Endothelial cell of umbilical vein (primary cell): ENCODE data around the gene KMT2C. TPM values are rescaled to one million over a fixed set of nuclear protein-coding genes. Genes with fewer than 3 reads are reported as not detected.

Experiments
- BruUV-seq: library from RNA; stranded (reverse); fragments of 400-500 nt; replicated peaks from 2 replicates; lab custom pipeline; 2021; lab: Mats Ljungman, UMichigan
- CTCF ChIA-PET: fragments of 300-600, 350-600 bp; sonication (Branson Sonifier 250); formaldehyde crosslinking; loops from one replicate; lab custom pipeline; 2021; ENCODE audit warnings: antibody characterized with exemption, inconsistent platforms; lab: Charles Lee
- POLR2A ChIA-PET: fragments of 300-600, 350-600 bp; sonication (Branson Sonifier 250); formaldehyde crosslinking; loops from one replicate; lab custom pipeline; 2021; ENCODE audit warnings: antibody characterized with exemption, inconsistent platforms; lab: Charles Lee
- DNase-seq: peaks from one replicate; pipeline ENCODE4 v3.0.0-alpha.2; 2011; ENCODE audit warnings: low read depth, low spot score
- FAIRE-seq: peaks from 2 replicates; lab custom pipeline; 2011; peaks lifted over from hg19 to GRCh38; lab: Jason Lieb, UNC
- H2AFZ ChIP-seq: 2 replicates; pipeline ENCODE4 v1.6.0; 2012; ENCODE audit warnings: low read depth, low read length, control low read depth, inconsistent platforms
- H3K27ac ChIP-seq: 2 replicates; pipeline ENCODE4 v1.5.1; 2011; ENCODE audit warnings: low read depth, mild to moderate bottlenecking, control low read depth, low read length, moderate library complexity; ENCODE audit not compliant: insufficient read depth
- H3K27me3 ChIP-seq, 2 experiments: 2 replicates each; pipeline versions ENCODE4 v1.6.0 to v1.6.1; 2011; ENCODE audit warnings: low read length in 2 of 2, mixed read lengths in 1 of 2; ENCODE audit not compliant: control insufficient read depth in 2 of 2, insufficient read depth in 2 of 2
- H3K36me3 ChIP-seq, 2 experiments: 2 replicates in 1 of 2; 3 replicates in 1 of 2; pipeline ENCODE4 v1.5.1; 2011; ENCODE audit warnings: low read length in 2 of 2, mild to moderate bottlenecking in 1 of 2, moderate library complexity in 1 of 2; ENCODE audit not compliant: control insufficient read depth in 2 of 2, insufficient read depth in 2 of 2; ENCODE audit errors: extremely low read depth in 1 of 2
- H3K4me1 ChIP-seq: 3 replicates; pipeline ENCODE4 v1.5.1; 2011; ENCODE audit warnings: mild to moderate bottlenecking, low read length; ENCODE audit not compliant: control insufficient read depth, insufficient read depth; ENCODE audit errors: extremely low read depth
- H3K4me2 ChIP-seq: 2 replicates; pipeline ENCODE4 v1.6.1; 2011; ENCODE audit warnings: low read length, control low read depth, mixed read lengths; ENCODE audit not compliant: insufficient read depth
- H3K4me3 ChIP-seq, 3 experiments: fragments of 200-600 bp in 1 of 3; sonication (generic), shearing (Covaris generic) in 1 of 3; replicated peaks in 1 of 3; 2 replicates each; pipeline ENCODE4 v1.5.1; 2011 to 2016; ENCODE audit warnings: control low read depth in 3 of 3, low read length in 3 of 3, mild to moderate bottlenecking in 2 of 3, inconsistent platforms in 1 of 3, low read depth in 1 of 3, moderate library complexity in 1 of 3; ENCODE audit not compliant: insufficient read depth in 1 of 3
- H3K79me2 ChIP-seq: 2 replicates; pipeline ENCODE4 v1.6.0; 2012; ENCODE audit warnings: low read length, inconsistent platforms; ENCODE audit not compliant: control insufficient read depth, insufficient read depth
- H3K9ac ChIP-seq: replicated peaks from 2 replicates; pipeline ENCODE3; 2011; ENCODE audit warnings: low read length, control low read depth; ENCODE audit not compliant: insufficient read depth; ENCODE audit errors: extremely low read depth
- H3K9me1 ChIP-seq: replicated peaks from 3 replicates; pipeline ENCODE4 v1.6.0; 2011; ENCODE audit warnings: mild to moderate bottlenecking, low read length; ENCODE audit not compliant: control insufficient read depth, insufficient read depth; ENCODE audit errors: extremely low read depth
- H3K9me3 ChIP-seq: replicated peaks from 2 replicates; pipeline ENCODE4 v1.5.1; 2012; ENCODE audit warnings: low read length, inconsistent platforms; ENCODE audit not compliant: control insufficient read depth, insufficient read depth
- H4K20me1 ChIP-seq: replicated peaks from 2 replicates; pipeline ENCODE3; 2011; ENCODE audit warnings: mild to moderate bottlenecking, low read length; ENCODE audit not compliant: control insufficient read depth, insufficient read depth; ENCODE audit errors: extremely low read depth
- FOS ChIP-seq: IDR thresholded peaks from 2 replicates; pipeline ENCODE4 v1.6.1; 2011; ENCODE audit warnings: mild to moderate bottlenecking, low read length, moderate library complexity, borderline replicate concordance; ENCODE audit not compliant: insufficient read depth
- JUN ChIP-seq: IDR thresholded peaks from 2 replicates; pipeline ENCODE4 v1.6.1; 2011; ENCODE audit warnings: borderline replicate concordance, low read depth; ENCODE audit not compliant: insufficient read length, insufficient read depth
- MYC ChIP-seq: IDR thresholded peaks from one replicate; pipeline ENCODE4 v1.6.1; 2011; ENCODE audit warnings: mild to moderate bottlenecking, low read depth, low read length
- POLR2AphosphoS5 ChIP-seq: IDR thresholded peaks from 2 replicates; pipeline ENCODE4 v1.6.1; 2012; ENCODE audit warnings: low read depth, mild to moderate bottlenecking, control low read depth, low read length, moderate library complexity; ENCODE audit not compliant: insufficient read depth
- dilution Hi-C: fragments of 300-500 bp; cut with MboI; formaldehyde crosslinking; loops from one replicate; pipeline ENCODE4 v1.15.0; 2019; ENCODE audit warnings: low sequenced_read_pairs; ENCODE audit not compliant: extremely low pct_ligation_motif_present
- intact Hi-C: fragments of 100-400 bp; cut with micrococcal nuclease; formaldehyde crosslinking; loops from one replicate; pipeline ENCODE4 v1.10.0; 2022
- polyA plus RNA-seq, 4 experiments: library from polyadenylated mRNA; depleted of rRNA in 3 of 4; stranded (reverse) in 3 of 4; unstranded in 1 of 4; fragments of >200 nt; gene quantifications; 2 replicates each; pipeline versions ENCODE4 v1.2.1 to v1.2.3, GENCODE V29; 2011 to 2012; ENCODE audit warnings: missing spikeins in 1 of 4
- total RNA-seq: library from RNA; stranded (reverse); gene quantifications from 2 replicates; pipeline ENCODE4 v1.2.3, GENCODE V29; 2021
- TF ChIP-seq, protein P1 (sequence below): IDR thresholded peaks from 2 replicates; pipeline ENCODE4 v1.6.1; 2011; ENCODE audit not compliant: insufficient read depth, insufficient read length

Gene KMT2C
- total and polyA plus RNA-seq, 2 donors (not counting 3 experiments of a cell fraction or from before 2014, with no cell fraction given) = 8.0 to 53.7 TPM

DNA sequence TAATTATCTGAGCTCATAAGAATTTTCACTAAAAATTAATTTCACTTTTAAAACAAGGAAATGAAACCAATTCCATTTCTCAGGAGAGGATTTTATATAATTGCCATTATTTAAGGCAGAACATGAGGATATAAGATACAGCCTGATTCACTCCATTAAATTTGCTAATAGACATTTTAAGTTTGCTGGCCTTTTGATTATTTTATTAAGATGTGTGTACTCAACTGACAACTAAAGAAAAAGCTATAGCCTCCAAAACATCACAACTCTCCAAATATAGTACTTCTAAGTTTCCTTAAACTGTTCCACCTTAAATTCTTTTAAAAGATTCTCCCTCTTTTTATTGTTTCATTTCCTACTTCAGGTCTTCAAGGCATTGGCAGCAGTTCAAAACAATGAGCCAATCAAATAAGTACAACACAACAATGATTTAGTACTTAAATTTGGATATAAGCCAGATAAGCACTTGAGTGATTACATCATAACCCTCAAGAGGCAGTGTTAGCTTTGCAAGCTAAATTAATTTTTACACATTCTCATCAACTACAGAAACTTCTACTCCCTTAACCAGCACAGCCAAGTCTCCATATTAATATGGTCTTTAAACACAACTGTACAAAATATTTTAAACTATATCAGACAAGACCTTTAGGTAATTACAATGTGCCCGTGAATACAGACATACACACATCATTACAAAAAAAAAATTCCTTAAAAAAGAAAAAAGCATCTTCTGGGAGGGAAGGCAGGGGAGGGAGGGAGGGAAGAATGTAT is 121.8 kb downstream of the KMT2C start:
- dilution Hi-C loops = no loop called here
- CTCF ChIA-PET = interaction anchor here (1.1 to 3.5 kb wide), 4 partner anchors 22 to 393 kb away, joined by 3 to 11 read pairs (median 6); no protein-coding TSS in a partner anchor
- H3K9me1 ChIP-seq = no peaks in the 10 kb centered on the region

DNA sequence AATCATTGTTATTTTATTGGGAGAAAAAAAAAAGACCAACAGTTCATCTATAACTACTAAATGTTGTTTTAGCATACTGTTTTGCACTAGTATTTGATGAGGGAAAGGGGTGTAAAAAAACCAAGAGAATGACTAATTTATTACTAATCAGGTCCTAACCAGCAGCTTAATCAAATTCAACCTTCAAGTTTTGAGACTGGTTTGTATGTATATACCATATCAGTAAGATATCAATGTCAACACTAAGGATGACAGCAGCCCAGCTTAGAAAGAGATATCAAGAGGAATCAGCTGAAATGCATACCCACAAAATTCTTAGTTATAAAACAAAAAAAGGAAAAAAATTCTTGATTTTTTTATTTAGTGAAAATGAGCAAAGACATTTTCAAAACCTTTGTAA is 122.6 kb downstream of the KMT2C start:
- Histone ChIP-seq H3K9me1 (no peaks in the 10 kb centered on the region), H3K9ac (no peak overlapping the region), H3K4me1 (peaks cover 12% of the 10 kb centered on the region), H3K79me2 (peaks cover 9% of the 10 kb centered on the region), H3K27me3 (no peaks in the 10 kb centered on the region), H3K4me3 (no peak overlapping the region), H3K9me3 (no peaks in the 10 kb centered on the region), H3K36me3 (peaks cover 0 to 4% of the 10 kb centered on the region in 2 experiments), H4K20me1 (no peaks in the 10 kb centered on the region), H2AFZ (no peak overlapping the region), H3K27ac (no peak overlapping the region), H3K4me2 (peak overlapping the region; percentile 80)
- FAIRE-seq (no peak), DNase-seq (no peak)
- intact Hi-C loops = no loop called here
- ChIA-PET POLR2A (no interaction called here), CTCF (interaction anchor here (1.2 to 3.5 kb wide), 4 partner anchors 22 to 393 kb away, joined by 3 to 11 read pairs (median 6); no protein-coding TSS in a partner anchor)
- dilution Hi-C loops = no loop called here
- peak; percentile 8 for TF ChIP-seq FOS
- TF ChIP-seq, protein P1, sequence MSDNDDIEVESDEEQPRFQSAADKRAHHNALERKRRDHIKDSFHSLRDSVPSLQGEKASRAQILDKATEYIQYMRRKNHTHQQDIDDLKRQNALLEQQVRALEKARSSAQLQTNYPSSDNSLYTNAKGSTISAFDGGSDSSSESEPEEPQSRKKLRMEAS = no peak
- no TSS peak for BruUV-seq

More for the DNA sequence above, 121.8 kb downstream of the KMT2C start:
- H3K9me3 ChIP-seq = no peaks in the 10 kb centered on the region
- FAIRE-seq (peak; percentile 78), DNase-seq (peak; percentile 96)
- H3K9ac ChIP-seq = peak overlapping the region; percentile 57
- no peaks in the 10 kb centered on the region for H4K20me1 ChIP-seq
- H3K79me2 ChIP-seq = peaks cover 9% of the 10 kb centered on the region
- POLR2A ChIA-PET = interaction anchor here (0.6 kb wide), 1 partner anchor 34 kb away, joined by 3 read pairs; no protein-coding TSS in a partner anchor
- peak overlapping the region; percentile 80 for H3K4me2 ChIP-seq
- BruUV-seq = TSS peak; percentile 23
- no peaks in the 10 kb centered on the region for H3K27me3 ChIP-seq
- intact Hi-C loops = no loop called here
- peak overlapping the region; percentile 73 for H3K27ac ChIP-seq
- TF ChIP-seq JUN (peak; percentile 63), POLR2AphosphoS5 (no peak), MYC (no peak)
- H3K4me1 ChIP-seq = peaks cover 12% of the 10 kb centered on the region
- peak overlapping the region in 1 of 3 experiments; percentile 40 for H3K4me3 ChIP-seq
- H3K36me3 ChIP-seq = peaks cover 0 to 4% of the 10 kb centered on the region in 2 experiments
- H2AFZ ChIP-seq = no peak overlapping the region
